Trophoblast cell (in vitro differentiated cells and primary cell): Measurements from ENCODE around the gene PTPN22.

Experiments
- DNase-seq, 2 donors: peaks; one replicate each; pipeline ENCODE4 v3.0.0-alpha.2; 2016
- H2AFZ ChIP-seq: 2 replicates; pipeline ENCODE4 v1.6.1; 2013; ENCODE audit warnings: low read length, moderate library complexity, mild to moderate bottlenecking; ENCODE audit not compliant: insufficient read depth, poor library complexity
- H2AK5ac ChIP-seq: 2 replicates; pipeline ENCODE4 v1.6.1; 2013; ENCODE audit warnings: mild to moderate bottlenecking, low read length
- H2BK120ac ChIP-seq: 2 replicates; pipeline ENCODE4 v1.6.1; 2013; ENCODE audit warnings: low read length, mild to moderate bottlenecking, moderate library complexity; ENCODE audit not compliant: insufficient read depth, poor library complexity
- H2BK12ac ChIP-seq: 2 replicates; pipeline ENCODE4 v1.6.1; 2013; ENCODE audit warnings: mild to moderate bottlenecking, low read length, moderate library complexity
- H2BK5ac ChIP-seq: 2 replicates; pipeline ENCODE4 v1.6.1; 2013; ENCODE audit warnings: low read length, low read depth, moderate library complexity, mild to moderate bottlenecking; ENCODE audit not compliant: poor library complexity
- H3K14ac ChIP-seq: 2 replicates; pipeline ENCODE4 v1.6.1; 2013; ENCODE audit warnings: mild to moderate bottlenecking, low read length
- H3K18ac ChIP-seq: 2 replicates; pipeline ENCODE4 v1.6.1; 2013; ENCODE audit warnings: mild to moderate bottlenecking, low read length
- H3K23ac ChIP-seq: 2 replicates; pipeline ENCODE4 v1.6.1; 2013; ENCODE audit warnings: low read length
- H3K27ac ChIP-seq: 2 replicates; pipeline ENCODE4 v1.5.1; 2013; ENCODE audit warnings: low read depth, mild to moderate bottlenecking, inconsistent platforms, low read length, moderate library complexity
- H3K27me3 ChIP-seq: 2 replicates; pipeline ENCODE4 v1.6.1; 2013; ENCODE audit warnings: inconsistent platforms, mild to moderate bottlenecking, low read length, moderate library complexity; ENCODE audit not compliant: insufficient read depth
- H3K36me3 ChIP-seq, 2 experiments: 1 replicate in 1 of 2; 2 replicates in 1 of 2; pipeline ENCODE4 v1.6.1; 2013; ENCODE audit warnings: low read length in 2 of 2, mild to moderate bottlenecking in 2 of 2, moderate library complexity in 1 of 2; ENCODE audit not compliant: insufficient read depth in 2 of 2, control insufficient read depth in 1 of 2
- H3K4ac ChIP-seq: 2 replicates; pipeline ENCODE4 v1.6.1; 2013; ENCODE audit warnings: low read depth, mild to moderate bottlenecking, low read length, moderate library complexity
- H3K4me1 ChIP-seq, 2 experiments: 1 replicate in 1 of 2; 2 replicates in 1 of 2; pipeline ENCODE4 v1.6.1; 2013; ENCODE audit warnings: low read length in 2 of 2, mild to moderate bottlenecking in 2 of 2, moderate library complexity in 1 of 2; ENCODE audit not compliant: insufficient read depth in 2 of 2, control insufficient read depth in 1 of 2
- H3K4me2 ChIP-seq: 2 replicates; pipeline ENCODE4 v1.6.1; 2013; ENCODE audit warnings: inconsistent platforms, mild to moderate bottlenecking, low read length, moderate library complexity
- H3K4me3 ChIP-seq: 2 replicates; pipeline ENCODE4 v1.5.1; 2013; ENCODE audit warnings: mild to moderate bottlenecking, low read depth, low read length, inconsistent platforms
- H3K79me1 ChIP-seq: one replicate; pipeline ENCODE4 v1.6.1; 2013; ENCODE audit warnings: low read length
- H3K79me2 ChIP-seq: 2 replicates; pipeline ENCODE4 v1.6.1; 2013; ENCODE audit warnings: low read length, mild to moderate bottlenecking; ENCODE audit not compliant: control insufficient read depth, insufficient read depth, poor library complexity
- H3K9ac ChIP-seq: 2 replicates; pipeline ENCODE4 v1.6.1; 2013; ENCODE audit warnings: mild to moderate bottlenecking, low read length
- H3K9me3 ChIP-seq: 2 replicates; pipeline ENCODE4 v1.6.1; 2013; ENCODE audit warnings: low read depth, mild to moderate bottlenecking, control low read depth, inconsistent platforms, low read length; ENCODE audit not compliant: insufficient read depth
- H4K12ac ChIP-seq: 2 replicates; pipeline ENCODE4 v1.6.1; 2013; ENCODE audit warnings: low read depth, mild to moderate bottlenecking, low read length, moderate library complexity
- H4K8ac ChIP-seq: 2 replicates; pipeline ENCODE4 v1.6.1; 2013; ENCODE audit warnings: low read depth, mild to moderate bottlenecking, low read length, moderate library complexity
- H4K91ac ChIP-seq: one replicate; pipeline ENCODE4 v1.6.1; 2013; ENCODE audit warnings: low read depth, mild to moderate bottlenecking, low read length, moderate library complexity
- WGBS: extraction: QIAGEN DNeasy Blood & Tissue Kit; methylation state at CpG from one replicate; pipeline ENCODE4 v1.1.7; 2013; ENCODE audit warnings: missing lambda C conversion rate; ENCODE audit not compliant: insufficient read length, insufficient coverage; ENCODE audit errors: extremely low coverage; 5-methylcytosine and 5-hydroxymethylcytosine counted together

The PTPN22 gene

GRCh38 chr1:113868387-113869083, 3.0 kb downstream of the PTPN22 start:
- Histone ChIP-seq H3K79me2 (no peaks in the 10 kb centered on the region), H2BK120ac (no peak overlapping the region), H3K79me1 (no peaks in the 10 kb centered on the region), H3K18ac (no peak overlapping the region), H3K23ac (no peak overlapping the region), H3K14ac (no peak overlapping the region), H4K91ac (no peak overlapping the region), H2BK5ac (no peak overlapping the region), H3K4me3 (no peak overlapping the region), H3K27ac (no peak overlapping the region), H3K36me3 (no peaks in the 10 kb centered on the region), H3K4ac (no peak overlapping the region), H3K9me3 (no peaks in the 10 kb centered on the region), H2BK12ac (no peak overlapping the region), H3K4me1 (no peaks in the 10 kb centered on the region), H2AK5ac (no peak overlapping the region), H3K27me3 (no peaks in the 10 kb centered on the region), H2AFZ (no peak overlapping the region), H3K4me2 (no peak overlapping the region), H3K9ac (no peak overlapping the region), H4K8ac (no peak overlapping the region), H4K12ac (no peak overlapping the region)
- DNase-seq, result no peak
- WGBS, result no CpG with 5 or more reads among the region's 4 CpGs

DNA sequence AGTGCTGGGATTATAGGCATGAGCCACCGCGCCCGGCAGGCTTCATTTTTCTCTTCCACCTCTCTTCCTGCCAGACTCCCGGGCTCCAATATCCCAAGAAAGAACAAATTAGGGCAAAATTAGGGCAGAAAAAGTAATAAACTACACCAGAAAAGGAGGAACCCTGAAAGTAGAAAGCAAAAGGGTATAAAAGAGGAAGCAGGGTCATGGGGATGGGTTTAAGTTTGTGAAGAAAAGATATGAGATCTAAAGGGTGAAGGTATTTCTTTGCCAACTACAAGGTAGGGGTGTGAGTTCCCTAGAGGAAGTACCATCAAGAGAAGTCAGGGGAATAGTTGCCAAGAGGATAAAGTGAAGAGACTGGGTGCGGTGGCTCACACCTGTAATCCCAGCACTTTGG, 9.9 kb downstream of the PTPN22 start:
- H4K8ac ChIP-seq, result no peak overlapping the region
- H3K79me2 ChIP-seq, result no peaks in the 10 kb centered on the region
- no peak overlapping the region for H3K4ac ChIP-seq
- no peak overlapping the region for H3K18ac ChIP-seq
- no peaks in the 10 kb centered on the region for H3K79me1 ChIP-seq
- no peak overlapping the region for H3K27ac ChIP-seq
- H4K91ac ChIP-seq, result no peak overlapping the region
- no peak overlapping the region for H2AFZ ChIP-seq
- no peak overlapping the region for H4K12ac ChIP-seq
- no peak overlapping the region for H3K4me3 ChIP-seq
- no peak overlapping the region for H2BK120ac ChIP-seq
- H3K9ac ChIP-seq, result no peak overlapping the region
- H3K27me3 ChIP-seq, result no peaks in the 10 kb centered on the region
- H2BK5ac ChIP-seq, result no peak overlapping the region
- H3K4me2 ChIP-seq, result no peak overlapping the region
- no peak for DNase-seq
- no peak overlapping the region for H2AK5ac ChIP-seq
- H3K23ac ChIP-seq, result no peak overlapping the region
- no peaks in the 10 kb centered on the region for H3K9me3 ChIP-seq
- H2BK12ac ChIP-seq, result no peak overlapping the region
- H3K14ac ChIP-seq, result no peak overlapping the region
- no peaks in the 10 kb centered on the region for H3K36me3 ChIP-seq
- WGBS, result no CpG with 5 or more reads among the region's 5 CpGs
- no peaks in the 10 kb centered on the region for H3K4me1 ChIP-seq

DNA sequence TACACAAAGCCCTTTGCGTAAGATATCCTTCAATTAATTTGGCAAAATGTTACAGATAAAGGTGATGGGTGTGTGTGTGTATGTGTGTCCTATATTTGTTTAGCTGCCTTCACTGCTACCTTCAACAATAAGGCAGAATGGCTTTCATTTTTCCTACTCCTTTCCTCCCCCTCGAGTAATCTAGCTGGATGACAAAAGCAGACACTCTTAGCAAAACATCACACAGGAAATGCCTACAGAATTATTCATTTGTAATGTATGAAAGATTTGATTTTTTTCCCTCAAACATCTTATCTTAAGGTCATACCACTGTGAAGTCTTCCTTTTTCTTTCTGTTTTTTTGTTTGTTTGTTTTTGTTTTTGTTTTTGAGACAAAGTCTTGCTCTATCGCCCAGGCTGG, 10.6 kb downstream of the PTPN22 start:
- Histone ChIP-seq H3K23ac (no peak overlapping the region), H2BK5ac (no peak overlapping the region), H2AFZ (no peak overlapping the region), H2BK12ac (no peak overlapping the region), H4K91ac (no peak overlapping the region), H3K27ac (no peak overlapping the region), H3K4me1 (no peaks in the 10 kb centered on the region), H3K4me2 (no peak overlapping the region), H3K9me3 (no peaks in the 10 kb centered on the region), H2BK120ac (no peak overlapping the region), H4K12ac (no peak overlapping the region), H4K8ac (no peak overlapping the region), H3K9ac (no peak overlapping the region), H3K18ac (no peak overlapping the region), H3K27me3 (no peaks in the 10 kb centered on the region), H3K79me2 (no peaks in the 10 kb centered on the region), H3K36me3 (no peaks in the 10 kb centered on the region), H3K4ac (no peak overlapping the region), H2AK5ac (no peak overlapping the region), H3K79me1 (no peaks in the 10 kb centered on the region), H3K4me3 (no peak overlapping the region), H3K14ac (no peak overlapping the region)
- DNase-seq, result no peak
- WGBS, result no CpG with 5 or more reads among the region's 3 CpGs

DNA sequence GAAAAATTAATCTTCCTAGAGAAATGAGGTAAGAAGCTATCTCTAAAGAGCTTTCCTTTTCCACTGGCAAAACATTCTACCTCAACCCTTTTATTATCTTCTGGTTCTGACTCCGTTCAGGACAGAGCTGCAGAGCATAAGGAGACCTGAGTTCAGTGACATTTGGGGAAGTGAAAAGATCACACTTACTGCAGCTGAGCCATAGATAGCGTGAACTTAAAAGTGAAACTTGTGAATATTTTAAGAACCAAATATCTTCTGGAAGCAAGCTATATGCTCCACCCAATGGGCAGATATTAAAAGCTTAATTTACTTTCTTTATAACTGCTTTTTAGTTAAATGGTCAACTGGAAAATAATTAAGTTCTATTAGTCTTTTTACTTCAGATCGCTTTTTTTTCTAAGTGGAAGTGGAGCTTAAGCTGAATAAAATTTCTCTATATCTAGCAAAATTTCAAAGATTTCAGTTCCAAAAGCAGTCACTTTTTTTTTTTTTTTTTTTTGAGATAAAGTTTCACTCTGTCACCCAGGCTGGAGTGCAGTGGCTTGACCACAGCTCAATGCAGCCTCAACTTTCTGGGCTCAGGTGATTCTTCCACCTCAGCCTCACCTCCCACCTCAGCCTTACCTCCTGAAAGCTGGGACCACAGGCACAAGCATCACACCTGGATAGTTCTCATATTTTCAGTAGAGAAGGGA, 11.9 kb downstream of the PTPN22 start:
- Histone ChIP-seq H3K4ac (no peak overlapping the region), H3K4me2 (no peak overlapping the region), H3K27me3 (no peaks in the 10 kb centered on the region), H4K91ac (no peak overlapping the region), H2AFZ (no peak overlapping the region), H3K79me2 (no peaks in the 10 kb centered on the region), H3K9me3 (no peaks in the 10 kb centered on the region), H3K4me3 (no peak overlapping the region), H3K79me1 (no peaks in the 10 kb centered on the region), H4K8ac (no peak overlapping the region), H2BK12ac (no peak overlapping the region), H3K4me1 (no peaks in the 10 kb centered on the region), H3K23ac (no peak overlapping the region), H2BK5ac (no peak overlapping the region), H3K27ac (no peak overlapping the region), H2BK120ac (no peak overlapping the region), H2AK5ac (no peak overlapping the region), H3K14ac (no peak overlapping the region), H4K12ac (no peak overlapping the region), H3K18ac (no peak overlapping the region), H3K36me3 (no peaks in the 10 kb centered on the region), H3K9ac (no peak overlapping the region)
- DNase-seq, result no peak
- no CpG with 5 or more reads among the region's 3 CpGs for WGBS
